IPS-20b (cell line): ENCODE data around the gene RSPO1.

Experiments used
- H3K27ac ChIP-seq: one replicate; pipeline ENCODE4 v1.5.1; 2013; ENCODE audit warnings: low read length
- H3K27me3 ChIP-seq: 2 replicates; pipeline ENCODE4 v1.6.1; 2013; ENCODE audit warnings: mild to moderate bottlenecking, low read length, inconsistent platforms; ENCODE audit not compliant: insufficient read depth
- H3K36me3 ChIP-seq: 2 replicates; pipeline ENCODE4 v1.6.1; 2013; ENCODE audit warnings: low read depth, mild to moderate bottlenecking, inconsistent platforms, low read length, moderate library complexity; ENCODE audit not compliant: insufficient read depth
- H3K4me1 ChIP-seq: 2 replicates; pipeline ENCODE4 v1.6.1; 2013; ENCODE audit warnings: mild to moderate bottlenecking, control low read depth, inconsistent platforms, low read length, moderate library complexity; ENCODE audit not compliant: insufficient read depth
- H3K4me3 ChIP-seq: 2 replicates; pipeline ENCODE4 v1.5.1; 2013; ENCODE audit warnings: mild to moderate bottlenecking, low read length, inconsistent platforms
- H3K9ac ChIP-seq: 2 replicates; pipeline ENCODE4 v1.6.1; 2013; ENCODE audit warnings: low read depth, mild to moderate bottlenecking, inconsistent platforms, low read length, moderate library complexity
- H3K9me3 ChIP-seq: 2 replicates; pipeline ENCODE4 v1.6.1; 2013; ENCODE audit warnings: mild to moderate bottlenecking, low read depth, low read length, inconsistent platforms; ENCODE audit not compliant: insufficient read depth

RSPO1 gene

GRCh38 chr1:37609002-37609401 lies 25.7 kb downstream of the RSPO1 start:
- no peak overlapping the region for H3K27ac ChIP-seq
- H3K36me3 ChIP-seq: no peaks in the 10 kb centered on the region
- no peaks in the 10 kb centered on the region for H3K9me3 ChIP-seq
- no peak overlapping the region for H3K9ac ChIP-seq
- H3K4me3 ChIP-seq: no peak overlapping the region
- H3K4me1 ChIP-seq: no peaks in the 10 kb centered on the region
- peaks cover 52% of the 10 kb centered on the region for H3K27me3 ChIP-seq

GRCh38 chr1:37606481-37607263 lies 28.0 kb downstream of the RSPO1 start:
- H3K36me3 ChIP-seq: no peaks in the 10 kb centered on the region
- no peak overlapping the region for H3K27ac ChIP-seq
- H3K9me3 ChIP-seq: no peaks in the 10 kb centered on the region
- no peak overlapping the region for H3K4me3 ChIP-seq
- H3K9ac ChIP-seq: no peak overlapping the region
- H3K27me3 ChIP-seq: peaks cover 40% of the 10 kb centered on the region
- no peaks in the 10 kb centered on the region for H3K4me1 ChIP-seq

DNA sequence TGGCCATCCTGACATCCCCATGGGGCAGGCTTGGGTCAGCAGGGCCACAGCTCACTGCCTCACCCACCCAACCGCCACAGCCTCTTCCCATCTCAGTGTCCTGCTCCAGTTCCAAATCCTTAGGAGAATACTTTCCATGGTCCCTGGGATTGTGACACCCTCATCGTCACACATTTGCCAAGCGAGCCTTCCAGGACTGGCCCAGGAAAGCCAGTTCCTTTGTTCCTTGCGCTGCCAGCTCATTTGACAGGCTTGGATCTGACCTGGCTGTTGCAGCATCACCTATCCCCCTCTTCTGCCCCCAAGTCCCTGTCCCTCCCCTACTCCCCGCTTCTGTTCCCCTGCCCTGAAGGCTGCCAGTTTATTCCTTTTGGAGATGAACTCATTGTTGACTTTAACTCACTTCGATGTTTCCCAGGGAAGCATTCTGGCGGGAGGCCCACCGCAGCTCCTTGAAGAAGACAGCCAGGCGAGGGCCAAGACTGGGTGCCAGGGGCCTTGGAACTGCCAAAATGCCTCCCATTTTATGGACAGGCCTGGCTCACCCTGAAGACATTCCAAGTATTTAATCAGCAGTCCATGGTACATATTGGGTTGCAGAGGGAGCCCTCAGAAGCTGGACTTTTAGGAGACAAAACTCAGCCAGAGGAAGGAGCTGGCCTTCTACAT lies 28.8 kb downstream of the RSPO1 start:
- no peaks in the 10 kb centered on the region for H3K4me1 ChIP-seq
- no peaks in the 10 kb centered on the region for H3K9me3 ChIP-seq
- H3K36me3 ChIP-seq: no peaks in the 10 kb centered on the region
- no peak overlapping the region for H3K9ac ChIP-seq
- peaks cover 40% of the 10 kb centered on the region for H3K27me3 ChIP-seq
- no peak overlapping the region for H3K27ac ChIP-seq
- no peak overlapping the region for H3K4me3 ChIP-seq

GRCh38 chr1:37605061-37605650 lies 29.5 kb downstream of the RSPO1 start:
- H3K9me3 ChIP-seq: no peaks in the 10 kb centered on the region
- H3K27ac ChIP-seq: no peak overlapping the region
- no peak overlapping the region for H3K4me3 ChIP-seq
- H3K36me3 ChIP-seq: no peaks in the 10 kb centered on the region
- H3K9ac ChIP-seq: no peak overlapping the region
- no peaks in the 10 kb centered on the region for H3K4me1 ChIP-seq
- peaks cover 40% of the 10 kb centered on the region for H3K27me3 ChIP-seq

DNA sequence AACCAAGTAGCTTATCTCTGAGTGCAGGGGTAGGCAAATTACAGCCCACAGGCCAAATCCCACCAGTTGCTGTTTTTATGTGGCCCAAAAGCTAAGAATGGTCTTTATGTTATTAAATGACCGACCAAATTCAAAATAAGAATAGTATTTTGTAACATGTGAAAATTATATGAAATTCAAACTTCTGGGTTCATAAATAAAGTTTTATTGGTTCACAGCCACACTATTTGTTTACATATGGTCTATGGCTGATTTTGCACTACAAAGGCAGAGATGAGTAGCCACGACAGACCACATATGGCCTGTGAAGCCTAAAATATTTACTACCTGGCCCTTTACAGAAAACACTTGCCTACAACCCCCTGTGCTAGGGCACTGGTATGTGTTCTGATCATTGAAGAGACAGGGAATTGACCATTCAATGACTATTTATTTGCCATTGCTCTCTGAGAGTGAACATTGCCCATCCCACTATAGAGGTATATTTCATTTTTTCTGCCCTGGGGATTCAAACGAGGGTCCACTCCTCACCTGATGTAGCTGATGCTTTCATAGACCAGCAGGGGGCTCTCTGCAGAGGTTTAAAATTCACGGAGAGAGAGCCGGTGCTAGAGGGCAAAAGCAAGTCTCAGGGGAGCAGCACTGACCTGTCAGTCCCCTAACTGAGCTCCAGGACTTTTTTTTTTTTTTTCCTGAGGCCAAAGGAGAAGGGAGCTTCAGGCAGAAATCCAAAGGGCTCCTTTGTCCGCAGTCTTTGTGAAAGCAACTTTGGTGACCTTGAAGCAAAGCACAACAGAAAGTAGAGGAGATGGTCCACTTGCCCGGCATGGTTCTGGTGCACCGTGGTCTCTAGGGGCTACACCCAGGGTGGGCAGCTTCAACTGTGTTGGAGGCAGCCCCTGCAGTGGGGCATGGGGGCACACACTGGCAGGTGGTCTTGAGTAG lies 31.7 kb downstream of the RSPO1 start:
- H3K4me1 ChIP-seq: no peaks in the 10 kb centered on the region
- no peak overlapping the region for H3K4me3 ChIP-seq
- H3K27me3 ChIP-seq: peaks cover 19% of the 10 kb centered on the region
- no peaks in the 10 kb centered on the region for H3K36me3 ChIP-seq
- H3K27ac ChIP-seq: no peak overlapping the region
- no peaks in the 10 kb centered on the region for H3K9me3 ChIP-seq
- H3K9ac ChIP-seq: no peak overlapping the region

DNA sequence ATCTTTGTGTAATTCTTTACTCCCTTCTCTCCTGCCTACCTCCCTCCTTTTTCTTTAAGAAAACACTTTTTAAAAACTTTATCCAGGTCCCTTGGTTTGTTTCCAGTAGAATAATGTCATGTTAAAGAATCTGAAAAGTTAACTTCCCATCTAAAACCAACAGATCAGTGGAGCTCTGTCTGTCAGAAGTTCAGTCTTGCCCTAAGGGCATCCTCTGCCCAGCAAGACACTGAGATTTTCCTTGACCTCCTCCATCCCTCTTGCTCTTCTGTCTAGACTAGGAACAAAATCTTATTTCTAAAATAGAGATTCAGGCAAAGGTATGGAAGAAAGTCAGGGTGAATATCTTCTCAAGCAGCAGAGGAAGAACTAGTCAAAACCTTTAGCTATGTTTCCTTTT lies 33.3 kb downstream of the RSPO1 start:
- Histone ChIP-seq H3K27me3 (peaks cover 4% of the 10 kb centered on the region; the same call in 1 of the 2 replicates), H3K36me3 (no peaks in the 10 kb centered on the region), H3K4me1 (no peaks in the 10 kb centered on the region), H3K9me3 (no peaks in the 10 kb centered on the region), H3K27ac (no peak overlapping the region), H3K9ac (no peak overlapping the region), H3K4me3 (no peak overlapping the region)

GRCh38 chr1:37599940-37600339 lies 34.8 kb downstream of the RSPO1 start:
- Histone ChIP-seq H3K27ac (no peak overlapping the region), H3K27me3 (no peaks in the 10 kb centered on the region; the same call in 1 of the 2 replicates), H3K36me3 (no peaks in the 10 kb centered on the region), H3K4me3 (no peak overlapping the region), H3K4me1 (no peaks in the 10 kb centered on the region; the same call in 1 of the 2 replicates), H3K9me3 (no peaks in the 10 kb centered on the region), H3K9ac (no peak overlapping the region)

GRCh38 chr1:37596182-37596667 lies 38.5 kb downstream of the RSPO1 start:
- Histone ChIP-seq H3K9ac (peak overlapping the region; percentile 44; the same call in 1 of the 2 replicates), H3K36me3 (peaks cover 29% of the 10 kb centered on the region), H3K27ac (no peak overlapping the region), H3K4me3 (peak overlapping the region; percentile 99), H3K27me3 (no peaks in the 10 kb centered on the region; the same call in 1 of the 2 replicates), H3K9me3 (no peaks in the 10 kb centered on the region), H3K4me1 (peaks cover 4% of the 10 kb centered on the region; the same call in 1 of the 2 replicates)

- H3K4me1 ChIP-seq: peaks cover 4% of the 10 kb centered on the region; the same call in 1 of the 2 replicates
- peak within 1 kb of the TSS; percentile 99 for H3K4me3 ChIP-seq
- H3K9me3 ChIP-seq: no peaks in the 10 kb centered on the region
- peaks cover 35% of the 10 kb centered on the region for H3K36me3 ChIP-seq
- H3K27ac ChIP-seq: peak within 1 kb of the TSS; percentile 35
- no peaks in the 10 kb centered on the region; the same call in 1 of the 2 replicates for H3K27me3 ChIP-seq
- H3K9ac ChIP-seq: peak within 1 kb of the TSS; percentile 91
Measured at GRCh38 chr1:37595440-37596181, 39.1 kb downstream of the RSPO1 start, which contains the start of gene GNL2. TSS of gene GNL2 (minus strand) at chr1:37595937. CDS start at chr1:37595822, 115 bp downstream.

- Histone ChIP-seq H3K36me3 (peaks cover 54% of the 10 kb centered on the region), H3K4me1 (peaks cover 4% of the 10 kb centered on the region; the same call in 1 of the 2 replicates), H3K4me3 (0 out of 2 replicates have a peak overlapping the region, but pooled peaks have one; percentile 99), H3K27me3 (no peaks in the 10 kb centered on the region; the same call in 1 of the 2 replicates), H3K27ac (no peak overlapping the region), H3K9me3 (no peaks in the 10 kb centered on the region), H3K9ac (no peak overlapping the region)
Measured at GRCh38 chr1:37593726-37594125, 41.0 kb downstream of the RSPO1 start.
